Neural cell (in vitro differentiated cells): ENCODE measurements around the gene FCER2.

Experiments
- CTCF ChIP-seq: fragments of 450-650 bp; IDR thresholded peaks from 2 replicates; pipeline ENCODE4 v1.5.1; 2014; ENCODE audit warnings: antibody characterized with exemption, mild to moderate bottlenecking, moderate library complexity; ENCODE audit not compliant: poor library complexity, severe bottlenecking
- EZH2 ChIP-seq: fragments of 200-600, 300-800 bp; shearing (Covaris generic), sonication (generic); IDR thresholded peaks from 2 replicates; pipeline ENCODE4 v1.6.1; 2014; ENCODE audit warnings: antibody characterized with exemption, low read length, borderline replicate concordance, mild to moderate bottlenecking; ENCODE audit not compliant: insufficient read depth, poor library complexity, severe bottlenecking
- MXI1 ChIP-seq: fragments of 450-650 bp; conservative IDR thresholded peaks from 2 replicates; pipeline ENCODE4 v1.6.1; 2014; ENCODE audit warnings: antibody characterized with exemption, mild to moderate bottlenecking; ENCODE audit not compliant: poor library complexity, severe bottlenecking

DNA sequence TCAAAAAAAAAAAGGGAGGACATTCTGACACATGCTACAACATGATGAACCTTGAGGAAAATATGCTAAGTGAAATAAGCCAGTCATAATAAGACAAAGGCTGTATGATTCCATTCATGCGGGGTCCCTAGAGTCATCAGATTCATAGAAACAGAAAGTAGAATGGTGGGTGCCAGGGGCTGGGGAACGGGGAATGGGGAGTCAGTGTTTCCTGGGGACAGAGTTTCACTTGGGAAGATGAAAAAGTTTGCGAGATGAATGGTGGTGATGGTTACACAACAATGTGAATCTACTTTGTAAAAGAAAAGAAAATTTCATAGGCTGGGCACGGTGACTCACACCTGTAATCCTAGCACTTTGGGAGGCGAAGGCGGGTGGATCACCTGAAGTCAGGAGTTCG, 36.1 kb upstream of the FCER2 start:
- TF ChIP-seq CTCF (no peak), MXI1 (no peak), EZH2 (no peak)
